HepG2 (cell line): ENCODE data around the gene SLC1A3. TPM values are rescaled to one million over a fixed set of nuclear protein-coding genes. Genes with fewer than 3 reads are reported as not detected.

ENCODE experiments used
- ATAC-seq: fragments of 200-7000 bp; cut with Tn5 transposase; 3 replicates; pipeline ENCODE4 v1.9.1; 2020; ENCODE audit warnings: mild to moderate bottlenecking, moderate library complexity
- BruUV-seq: library from RNA; stranded (reverse); fragments of 400-500 nt; replicated peaks from 2 replicates; lab custom pipeline; 2021; lab: Mats Ljungman, UMichigan
- CTCF ChIA-PET: fragments of 300-600 bp; formaldehyde crosslinking; extraction: SDS; loops from one replicate; lab custom pipeline; 2021; ENCODE audit warnings: low total read pairs, inconsistent platforms, low intra/inter-chr PET ratio; lab: Yijun Ruan, JAX
- POLR2A ChIA-PET: fragments of 350-600 bp; sonication (Branson Sonifier 250); formaldehyde crosslinking; loops from one replicate; lab custom pipeline; 2020; ENCODE audit warnings: antibody characterized with exemption, inconsistent platforms; lab: Yijun Ruan, JAX
- DNase-seq: peaks from one replicate; pipeline ENCODE4 v3.0.0-alpha.2; 2015; ENCODE audit warnings: low spot score
- FAIRE-seq: peaks from 3 replicates; lab custom pipeline; 2011; peaks lifted over from hg19 to GRCh38; lab: Jason Lieb, UNC
- H2AFZ ChIP-seq: one replicate; pipeline ENCODE4 v1.6.1; 2011; ENCODE audit warnings: low read length, inconsistent platforms
- H3K27ac ChIP-seq: fragments of 300-600 bp; 3 replicates; pipeline ENCODE4 v1.8.0; 2011; ENCODE audit warnings: mixed run types, mild to moderate bottlenecking, mixed read lengths, low read length, inconsistent platforms; ENCODE audit not compliant: insufficient read depth; ENCODE audit errors: extremely low read length
- H3K27me3 ChIP-seq, 2 experiments: fragments of 200-600 bp in 1 of 2; 2 replicates in 1 of 2; 3 replicates in 1 of 2; pipeline versions ENCODE4 v1.6.0 to v1.8.0; 2011; ENCODE audit warnings: low read length in 2 of 2, mild to moderate bottlenecking in 2 of 2, moderate library complexity in 2 of 2, inconsistent platforms in 1 of 2; ENCODE audit not compliant: insufficient read depth in 2 of 2, control insufficient read depth in 1 of 2
- H3K36me3 ChIP-seq, 2 experiments: fragments of 200-600 bp in 1 of 2; replicated peaks in 1 of 2; 2 replicates in 1 of 2; 3 replicates in 1 of 2; pipeline versions ENCODE4 v1.5.1 to v1.8.0; 2011; ENCODE audit warnings: low read length in 2 of 2, inconsistent platforms in 1 of 2; ENCODE audit not compliant: insufficient read depth in 2 of 2, control insufficient read depth in 1 of 2
- H3K4me1 ChIP-seq: 2 replicates; pipeline ENCODE4 v1.5.1; 2012; ENCODE audit warnings: low read length, inconsistent platforms; ENCODE audit not compliant: insufficient read depth
- H3K4me2 ChIP-seq: 2 replicates; pipeline ENCODE4 v1.6.0; 2011; ENCODE audit warnings: low read depth, low read length, inconsistent platforms
- H3K4me3 ChIP-seq, 3 experiments: fragments of 200-600 bp in 1 of 3; sonication (generic), shearing (Covaris generic) in 1 of 3; replicated peaks in 1 of 3; 2 replicates each; pipeline ENCODE4 v1.5.1; 2011 to 2016; ENCODE audit warnings: low read length in 3 of 3, inconsistent platforms in 2 of 3, low read depth in 2 of 3, mild to moderate bottlenecking in 2 of 3, control low read depth in 1 of 3, mixed read lengths in 1 of 3; ENCODE audit not compliant: insufficient read depth in 1 of 3
- H3K79me2 ChIP-seq: one replicate; pipeline ENCODE4 v1.6.1; 2011; ENCODE audit warnings: low read length, inconsistent platforms; ENCODE audit not compliant: insufficient read depth
- H3K9ac ChIP-seq: 2 replicates; pipeline ENCODE4 v1.6.0; 2011; ENCODE audit warnings: mild to moderate bottlenecking, low read depth, low read length, inconsistent platforms; ENCODE audit not compliant: insufficient read depth
- H3K9me3 ChIP-seq: 2 replicates; pipeline ENCODE4 v1.5.1; 2012; ENCODE audit warnings: mild to moderate bottlenecking, low read length
- H4K20me1 ChIP-seq: 2 replicates; pipeline ENCODE4 v1.6.0; 2011; ENCODE audit warnings: inconsistent platforms, mild to moderate bottlenecking, low read length, moderate library complexity; ENCODE audit not compliant: insufficient read depth
- ATF2 ChIP-seq: sonication (generic); formaldehyde crosslinking; IDR thresholded peaks from 2 replicates; pipeline ENCODE4 v1.4.0; 2020; ENCODE audit warnings: missing genetic modification reagents
- HNF4A ChIP-seq: sonication (generic); formaldehyde crosslinking; IDR thresholded peaks from 2 replicates; pipeline ENCODE4 v1.4.0; 2020; ENCODE audit warnings: missing genetic modification reagents
- HOXA7 ChIP-seq: sonication (generic); formaldehyde crosslinking; IDR thresholded peaks from 2 replicates; pipeline ENCODE4 v1.8.1; 2022; ENCODE audit warnings: mild to moderate bottlenecking, missing genetic modification reagents, moderate library complexity
- MEIS1 ChIP-seq: sonication (generic); formaldehyde crosslinking; IDR thresholded peaks from 2 replicates; pipeline ENCODE4 v1.9.0; 2021; ENCODE audit warnings: mild to moderate bottlenecking, missing genetic modification reagents, moderate library complexity, borderline replicate concordance
- MNT ChIP-seq: fragments of 450-650 bp; IDR thresholded peaks from 2 replicates; pipeline ENCODE4 v1.6.1; 2016
- SMARCE1 ChIP-seq: fragments of 450-650 bp; IDR thresholded peaks from 2 replicates; pipeline ENCODE4 v1.6.1; 2017; ENCODE audit warnings: borderline replicate concordance
- ZHX1 ChIP-seq: sonication (generic); formaldehyde crosslinking; IDR thresholded peaks from 2 replicates; pipeline ENCODE4 v1.8.1; 2022; ENCODE audit warnings: low read depth, mild to moderate bottlenecking, missing genetic modification reagents
- ZNF17 ChIP-seq: sonication (generic); formaldehyde crosslinking; IDR thresholded peaks from 2 replicates; pipeline ENCODE4 v1.5.0; 2020; ENCODE audit warnings: mild to moderate bottlenecking, missing genetic modification reagents
- ZNF430 ChIP-seq: sonication (generic); formaldehyde crosslinking; IDR thresholded peaks from 2 replicates; pipeline ENCODE4 v1.9.0; 2021; ENCODE audit warnings: mild to moderate bottlenecking, missing genetic modification reagents
- ZNF552 ChIP-seq: sonication (generic); formaldehyde crosslinking; IDR thresholded peaks from 2 replicates; pipeline ENCODE4 v1.9.0; 2022; ENCODE audit warnings: missing genetic modification reagents, mild to moderate bottlenecking, borderline replicate concordance
- WGBS: methylation state at CpG from one replicate; pipeline ENCODE4 v1.1.6; 2017; ENCODE audit warnings: low lambda C conversion rate; 5-methylcytosine and 5-hydroxymethylcytosine counted together
- in situ Hi-C: cut with HindIII; loops from 2 replicates; pipeline ENCODE4 v1.10.0; 2017; ENCODE audit warnings: low pct_unique_long_range_greater_than_20kb; ENCODE audit not compliant: extremely low pct_ligation_motif_present
- intact Hi-C: fragments of 100-400 bp; cut with micrococcal nuclease; formaldehyde crosslinking; loops from one replicate; pipeline ENCODE4 v1.10.0; 2022; ENCODE audit not compliant: unreplicated experiment
- polyA plus RNA-seq, 8 experiments: library from polyadenylated mRNA; depleted of rRNA in 3 of 8; stranded (reverse) in 7 of 8; unstranded in 1 of 8; fragments of >200 nt; fragmentation: Illumina TruSeq in 4 of 8; extraction: Trizol in 4 of 8; gene quantifications; 2 replicates each; pipeline versions ENCODE4 v1.2.1 to v1.2.3, GENCODE V29; 2011 to 2016; ENCODE audit warnings: low read depth in 4 of 8, missing spikeins in 1 of 8, mixed read lengths in 1 of 8; ENCODE audit not compliant: insufficient read depth in 1 of 8
- total RNA-seq, 5 experiments: library from RNA; depleted of rRNA; stranded (reverse); fragments of >200 nt; fragmentation: Illumina TruSeq; extraction: Trizol; gene quantifications; 2 replicates each; pipeline ENCODE4 v1.2.3, GENCODE V29; 2016; ENCODE audit warnings: low read depth in 1 of 5
- TF ChIP-seq, protein P1 (sequence below): sonication (generic); formaldehyde crosslinking; IDR thresholded peaks from 2 replicates; pipeline ENCODE4 v1.4.0; 2020; ENCODE audit warnings: missing genetic modification reagents, low read depth, mild to moderate bottlenecking, borderline replicate concordance
- TF ChIP-seq, protein P2 (sequence below): IDR thresholded peaks from 2 replicates; pipeline ENCODE4 v1.6.1; 2016
- TF ChIP-seq, protein P3 (sequence below): sonication (generic); formaldehyde crosslinking; IDR thresholded peaks from 2 replicates; pipeline ENCODE4 v1.9.0; 2021; ENCODE audit warnings: missing genetic modification reagents, borderline replicate concordance

SLC1A3 gene
- total and polyA plus RNA-seq, 2 of the 13 experiments (the other 11 are each of a cell fraction or from before 2014, with no cell fraction given): 0.09 TPM; not detected in 1

DNA sequence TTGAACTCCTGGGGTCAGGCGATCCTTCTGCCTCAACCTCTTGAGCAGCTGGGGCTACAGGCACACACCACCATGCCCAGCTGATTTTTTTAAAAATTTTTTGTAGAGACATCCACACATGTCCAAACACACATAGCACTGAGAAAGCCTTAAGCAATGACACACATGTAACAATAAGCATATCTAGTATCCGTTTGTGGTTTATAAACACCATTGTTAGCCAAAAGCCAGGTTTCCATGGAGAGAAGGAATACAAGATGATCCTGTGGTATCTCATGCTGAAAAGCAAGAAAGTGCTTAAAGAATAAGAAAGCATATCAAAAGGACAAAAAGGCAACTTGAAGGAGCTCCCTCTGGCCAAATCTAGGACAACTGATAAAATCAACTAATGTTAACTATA, 29.7 kb upstream of the SLC1A3 start:
- POLR2A ChIA-PET: no interaction called here
- in situ Hi-C loops: no loop called here
- no peak for TF ChIP-seq HNF4A (CRISPR knock-in tag)
- TF ChIP-seq ZHX1 (CRISPR knock-in tag): no peak
- no peak for TF ChIP-seq MNT
- TF ChIP-seq ZNF430: no peak
- TF ChIP-seq MEIS1 (CRISPR knock-in tag): no peak
- TF ChIP-seq, protein P1, sequence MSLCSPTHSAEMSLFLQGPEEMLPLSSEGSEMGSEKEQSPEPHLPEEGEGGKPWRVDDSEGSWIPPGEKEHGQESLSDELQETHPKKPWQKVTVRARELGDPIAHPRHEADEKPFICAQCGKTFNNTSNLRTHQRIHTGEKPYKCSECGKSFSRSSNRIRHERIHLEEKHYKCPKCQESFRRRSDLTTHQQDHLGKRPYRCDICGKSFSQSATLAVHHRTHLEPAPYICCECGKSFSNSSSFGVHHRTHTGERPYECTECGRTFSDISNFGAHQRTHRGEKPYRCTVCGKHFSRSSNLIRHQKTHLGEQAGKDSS (CRISPR knock-in tag): no peak
- TF ChIP-seq, protein P2, sequence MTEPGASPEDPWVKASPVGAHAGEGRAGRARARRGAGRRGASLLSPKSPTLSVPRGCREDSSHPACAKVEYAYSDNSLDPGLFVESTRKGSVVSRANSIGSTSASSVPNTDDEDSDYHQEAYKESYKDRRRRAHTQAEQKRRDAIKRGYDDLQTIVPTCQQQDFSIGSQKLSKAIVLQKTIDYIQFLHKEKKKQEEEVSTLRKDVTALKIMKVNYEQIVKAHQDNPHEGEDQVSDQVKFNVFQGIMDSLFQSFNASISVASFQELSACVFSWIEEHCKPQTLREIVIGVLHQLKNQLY: no peak
- no peak for TF ChIP-seq ZNF552 (CRISPR knock-in tag)
- no peak for TF ChIP-seq SMARCE1
- TF ChIP-seq HOXA7 (CRISPR knock-in tag): no peak
- TF ChIP-seq ZNF17: no peak
- TF ChIP-seq, protein P3, sequence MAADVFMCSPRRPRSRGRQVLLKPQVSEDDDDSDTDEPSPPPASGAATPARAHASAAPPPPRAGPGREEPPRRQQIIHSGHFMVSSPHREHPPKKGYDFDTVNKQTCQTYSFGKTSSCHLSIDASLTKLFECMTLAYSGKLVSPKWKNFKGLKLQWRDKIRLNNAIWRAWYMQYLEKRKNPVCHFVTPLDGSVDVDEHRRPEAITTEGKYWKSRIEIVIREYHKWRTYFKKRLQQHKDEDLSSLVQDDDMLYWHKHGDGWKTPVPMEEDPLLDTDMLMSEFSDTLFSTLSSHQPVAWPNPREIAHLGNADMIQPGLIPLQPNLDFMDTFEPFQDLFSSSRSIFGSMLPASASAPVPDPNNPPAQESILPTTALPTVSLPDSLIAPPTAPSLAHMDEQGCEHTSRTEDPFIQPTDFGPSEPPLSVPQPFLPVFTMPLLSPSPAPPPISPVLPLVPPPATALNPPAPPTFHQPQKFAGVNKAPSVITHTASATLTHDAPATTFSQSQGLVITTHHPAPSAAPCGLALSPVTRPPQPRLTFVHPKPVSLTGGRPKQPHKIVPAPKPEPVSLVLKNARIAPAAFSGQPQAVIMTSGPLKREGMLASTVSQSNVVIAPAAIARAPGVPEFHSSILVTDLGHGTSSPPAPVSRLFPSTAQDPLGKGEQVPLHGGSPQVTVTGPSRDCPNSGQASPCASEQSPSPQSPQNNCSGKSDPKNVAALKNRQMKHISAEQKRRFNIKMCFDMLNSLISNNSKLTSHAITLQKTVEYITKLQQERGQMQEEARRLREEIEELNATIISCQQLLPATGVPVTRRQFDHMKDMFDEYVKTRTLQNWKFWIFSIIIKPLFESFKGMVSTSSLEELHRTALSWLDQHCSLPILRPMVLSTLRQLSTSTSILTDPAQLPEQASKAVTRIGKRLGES (CRISPR knock-in tag): no peak
- TF ChIP-seq ATF2 (CRISPR knock-in tag): no peak

More for the DNA sequence above, 29.7 kb upstream of the SLC1A3 start:
- H3K4me3 ChIP-seq: no peak overlapping the region
- no peak overlapping the region for H3K9ac ChIP-seq
- no peaks in the 10 kb centered on the region for H4K20me1 ChIP-seq
- no TSS peak for BruUV-seq
- no peaks in the 10 kb centered on the region for H3K36me3 ChIP-seq
- no peak overlapping the region for H2AFZ ChIP-seq
- H3K4me2 ChIP-seq: no peak overlapping the region
- DNase-seq: no peak
- 15% methylated on average over 2 of the region's 2 CpGs for WGBS
- H3K27me3 ChIP-seq: no peaks in the 10 kb centered on the region
- no peaks in the 10 kb centered on the region for H3K4me1 ChIP-seq
- no peak overlapping the region for H3K27ac ChIP-seq
- ATAC-seq: no peak
- intact Hi-C loops: no loop called here
- FAIRE-seq: no peak
- no peaks in the 10 kb centered on the region for H3K9me3 ChIP-seq
- H3K79me2 ChIP-seq: no peaks in the 10 kb centered on the region
- CTCF ChIA-PET: no interaction called here
